ENCODE results near the gene SIN3A.
"Not testable (repeated sequence)": the region's sequence is repeated elsewhere in the genome, so short reads cannot be mapped to it uniquely, and the experiment has no call there.

Gene SIN3A

GRCh38 chr15:75397494-75397893 is 54.0 kb downstream of the SIN3A start:
- no peaks in the 10 kb centered on the region for H3K27me3 ChIP-seq (replicated peaks in 2 of 5; ENCODE audit: control insufficient read depth in 4 of 5, insufficient read depth in 5 of 5, low read length in 4 of 5)
- no peaks in the 10 kb centered on the region for H3K4me1 ChIP-seq (ENCODE audit: control extremely low read depth in 1 of 4, control insufficient read depth in 4 of 4, insufficient read depth in 4 of 4, low read length in 3 of 4)
- CTCF ChIA-PET = interaction anchor here (1.7 kb wide), 1 partner anchor 14 kb away, joined by 5 read pairs; no protein-coding TSS in a partner anchor
- H3K4me3 ChIP-seq (ENCODE audit: control insufficient read depth in 1 of 7, extremely low read depth in 1 of 7, insufficient read depth in 4 of 7, low read depth in 2 of 7, low read length in 6 of 7) = no peak overlapping the region
- POLR2A ChIA-PET = no interaction called here
- no peaks in the 10 kb centered on the region for H3K9me3 ChIP-seq (ENCODE audit: control extremely low read depth in 1 of 5, control insufficient read depth in 4 of 5, insufficient read depth in 2 of 5, low read depth in 1 of 5, low read length in 4 of 5)
- 100% methylated on average over 1 of the region's 2 CpGs for WGBS (ENCODE audit: insufficient coverage)
- DNase-seq = no peak
- peaks cover 39 to 93% (median 71%) of the 10 kb centered on the region in 4 experiments for H3K36me3 ChIP-seq (ENCODE audit: control insufficient read depth in 4 of 4, insufficient read depth in 4 of 4, low read length in 3 of 4)
- no peak overlapping the region for H3K27ac ChIP-seq (ENCODE audit: insufficient read depth in 1 of 2, low read depth in 1 of 2, low read length in 2 of 2, poor library complexity in 1 of 2, severe bottlenecking in 2 of 2)

GRCh38 chr15:75389791-75390382 is 61.6 kb downstream of the SIN3A start:
- H3K27me3 ChIP-seq (replicated peaks in 2 of 5; ENCODE audit: control insufficient read depth in 4 of 5, insufficient read depth in 5 of 5, low read length in 4 of 5) = no peaks in the 10 kb centered on the region
- H3K27ac ChIP-seq (ENCODE audit: insufficient read depth in 1 of 2, low read depth in 1 of 2, low read length in 2 of 2, poor library complexity in 1 of 2, severe bottlenecking in 2 of 2) = no peak overlapping the region
- POLR2A ChIA-PET = no interaction called here
- CTCF ChIA-PET = interaction anchor here (0.8 kb wide), 1 partner anchor 23 kb away, joined by 4 read pairs; no protein-coding TSS in a partner anchor
- DNase-seq = no peak
- no peak overlapping the region for H3K4me3 ChIP-seq (ENCODE audit: control insufficient read depth in 1 of 7, extremely low read depth in 1 of 7, insufficient read depth in 4 of 7, low read depth in 2 of 7, low read length in 6 of 7)
- H3K4me1 ChIP-seq (ENCODE audit: control extremely low read depth in 1 of 4, control insufficient read depth in 4 of 4, insufficient read depth in 4 of 4, low read length in 3 of 4) = no peaks in the 10 kb centered on the region
- peaks cover 31 to 94% (median 68%) of the 10 kb centered on the region in 4 experiments for H3K36me3 ChIP-seq (ENCODE audit: control insufficient read depth in 4 of 4, insufficient read depth in 4 of 4, low read length in 3 of 4)
- WGBS (ENCODE audit: insufficient coverage) = 100% methylated on average over 1 of the region's 1 CpG
- no peaks in the 10 kb centered on the region for H3K9me3 ChIP-seq (ENCODE audit: control extremely low read depth in 1 of 5, control insufficient read depth in 4 of 5, insufficient read depth in 2 of 5, low read depth in 1 of 5, low read length in 4 of 5)

- H3K27ac ChIP-seq (ENCODE audit: insufficient read depth in 1 of 2, low read depth in 1 of 2, low read length in 2 of 2, poor library complexity in 1 of 2, severe bottlenecking in 2 of 2); H3K4me3 ChIP-seq (ENCODE audit: control insufficient read depth in 1 of 7, extremely low read depth in 1 of 7, insufficient read depth in 4 of 7, low read depth in 2 of 7, low read length in 6 of 7); H3K27me3 ChIP-seq (replicated peaks in 2 of 5; ENCODE audit: control insufficient read depth in 4 of 5, insufficient read depth in 5 of 5, low read length in 4 of 5); DNase-seq; POLR2A ChIA-PET; H3K4me1 ChIP-seq (ENCODE audit: control extremely low read depth in 1 of 4, control insufficient read depth in 4 of 4, insufficient read depth in 4 of 4, low read length in 3 of 4); H3K9me3 ChIP-seq (ENCODE audit: control extremely low read depth in 1 of 5, control insufficient read depth in 4 of 5, insufficient read depth in 2 of 5, low read depth in 1 of 5, low read length in 4 of 5): not testable (repeated sequence)
- CTCF ChIA-PET = interaction anchor here (2.3 kb wide), 1 partner anchor 16 kb away, joined by 8 read pairs; the partner anchor contains the start of gene MAN2C1
- peaks cover 19 to 84% (median 56%) of the 10 kb centered on the region in 4 experiments for H3K36me3 ChIP-seq (ENCODE audit: control insufficient read depth in 4 of 4, insufficient read depth in 4 of 4, low read length in 3 of 4)
- 94% methylated on average over 4 of the region's 5 CpGs for WGBS (ENCODE audit: insufficient coverage)
Measured at GRCh38 chr15:75383986-75384385, 67.5 kb downstream of the SIN3A start.

- WGBS (ENCODE audit: insufficient coverage) = 100% methylated on average over 1 of the region's 4 CpGs
- no peak for DNase-seq
- Histone ChIP-seq H3K27ac (ENCODE audit: insufficient read depth in 1 of 2, low read depth in 1 of 2, low read length in 2 of 2, poor library complexity in 1 of 2, severe bottlenecking in 2 of 2) (no peak overlapping the region), H3K9me3 (ENCODE audit: control extremely low read depth in 1 of 5, control insufficient read depth in 4 of 5, insufficient read depth in 2 of 5, low read depth in 1 of 5, low read length in 4 of 5) (no peaks in the 10 kb centered on the region), H3K27me3 (replicated peaks in 2 of 5; ENCODE audit: control insufficient read depth in 4 of 5, insufficient read depth in 5 of 5, low read length in 4 of 5) (no peaks in the 10 kb centered on the region), H3K4me3 (ENCODE audit: control insufficient read depth in 1 of 7, extremely low read depth in 1 of 7, insufficient read depth in 4 of 7, low read depth in 2 of 7, low read length in 6 of 7) (no peak overlapping the region), H3K4me1 (ENCODE audit: control extremely low read depth in 1 of 4, control insufficient read depth in 4 of 4, insufficient read depth in 4 of 4, low read length in 3 of 4) (no peaks in the 10 kb centered on the region), H3K36me3 (ENCODE audit: control insufficient read depth in 4 of 4, insufficient read depth in 4 of 4, low read length in 3 of 4) (peaks cover 17 to 78% (median 49%) of the 10 kb centered on the region in 4 experiments)
- CTCF ChIA-PET = interaction anchor here (0.9 to 3.4 kb wide), 3 partner anchors 12 to 19 kb away, joined by 3 to 16 read pairs (median 3); partner anchors contain the start of gene MAN2C1
- POLR2A ChIA-PET = interaction anchor here (1.2 kb wide), 1 partner anchor 10 kb away, joined by 6 read pairs; no protein-coding TSS in a partner anchor
Measured at GRCh38 chr15:75380773-75381172, 70.7 kb downstream of the SIN3A start.

GRCh38 chr15:75371901-75372688 is 79.4 kb downstream of the SIN3A start:
- H3K27me3 ChIP-seq (replicated peaks in 2 of 5; ENCODE audit: control insufficient read depth in 4 of 5, insufficient read depth in 5 of 5, low read length in 4 of 5) = no peaks in the 10 kb centered on the region
- no peak overlapping the region for H3K27ac ChIP-seq (ENCODE audit: insufficient read depth in 1 of 2, low read depth in 1 of 2, low read length in 2 of 2, poor library complexity in 1 of 2, severe bottlenecking in 2 of 2)
- ChIA-PET POLR2A (no interaction called here), CTCF (no interaction called here)
- peaks cover 27 to 63% (median 49%) of the 10 kb centered on the region in 4 experiments for H3K36me3 ChIP-seq (ENCODE audit: control insufficient read depth in 4 of 4, insufficient read depth in 4 of 4, low read length in 3 of 4)
- no peak overlapping the region for H3K4me3 ChIP-seq (ENCODE audit: control insufficient read depth in 1 of 7, extremely low read depth in 1 of 7, insufficient read depth in 4 of 7, low read depth in 2 of 7, low read length in 6 of 7)
- WGBS (ENCODE audit: insufficient coverage) = 98% methylated on average over 7 of the region's 11 CpGs
- H3K9me3 ChIP-seq (ENCODE audit: control extremely low read depth in 1 of 5, control insufficient read depth in 4 of 5, insufficient read depth in 2 of 5, low read depth in 1 of 5, low read length in 4 of 5) = no peaks in the 10 kb centered on the region
- H3K4me1 ChIP-seq (ENCODE audit: control extremely low read depth in 1 of 4, control insufficient read depth in 4 of 4, insufficient read depth in 4 of 4, low read length in 3 of 4) = peaks cover 5 to 23% (median 15%) of the 10 kb centered on the region in 4 experiments
- no peak for DNase-seq

- ChIA-PET POLR2A (no interaction called here), CTCF (interaction anchor here (0.9 kb wide), 1 partner anchor 16 kb away, joined by 3 read pairs; no protein-coding TSS in a partner anchor)
- DNase-seq = no peak
- H3K9me3 ChIP-seq (ENCODE audit: control extremely low read depth in 1 of 5, control insufficient read depth in 4 of 5, insufficient read depth in 2 of 5, low read depth in 1 of 5, low read length in 4 of 5) = no peaks in the 10 kb centered on the region
- H3K27ac ChIP-seq (ENCODE audit: insufficient read depth in 1 of 2, low read depth in 1 of 2, low read length in 2 of 2, poor library complexity in 1 of 2, severe bottlenecking in 2 of 2) = no peak overlapping the region
- peaks cover 30 to 65% (median 50%) of the 10 kb centered on the region in 4 experiments for H3K36me3 ChIP-seq (ENCODE audit: control insufficient read depth in 4 of 4, insufficient read depth in 4 of 4, low read length in 3 of 4)
- H3K27me3 ChIP-seq (replicated peaks in 2 of 5; ENCODE audit: control insufficient read depth in 4 of 5, insufficient read depth in 5 of 5, low read length in 4 of 5) = no peaks in the 10 kb centered on the region
- 100% methylated on average over 1 of the region's 1 CpG for WGBS (ENCODE audit: insufficient coverage)
- peaks cover 5 to 23% (median 15%) of the 10 kb centered on the region in 4 experiments for H3K4me1 ChIP-seq (ENCODE audit: control extremely low read depth in 1 of 4, control insufficient read depth in 4 of 4, insufficient read depth in 4 of 4, low read length in 3 of 4)
- no peak overlapping the region for H3K4me3 ChIP-seq (ENCODE audit: control insufficient read depth in 1 of 7, extremely low read depth in 1 of 7, insufficient read depth in 4 of 7, low read depth in 2 of 7, low read length in 6 of 7)
Measured at GRCh38 chr15:75371486-75371885, 80.0 kb downstream of the SIN3A start.

Data from common myeloid progenitor, CD34-positive (primary cell).